T-cell (primary cell): Measurements from ENCODE around the gene TMEM151B. TPM values are rescaled to one million over a fixed set of nuclear protein-coding genes. Genes with fewer than 3 reads are reported as not detected.

ENCODE experiments used
- ATAC-seq, 4 experiments: fragments of 200-7000 bp in 3 of 4; fragments of 150-1000 bp in 1 of 4; cut with Tn5 transposase; replicated peaks in 1 of 4; 1 replicate in 3 of 4; 2 replicates in 1 of 4; pipeline ENCODE4 v1.10.0; 2021; ENCODE audit warnings: moderate library complexity in 3 of 4, mild to moderate bottlenecking in 2 of 4, moderate number of reproducible peaks in 1 of 4
- CTCF ChIA-PET, 2 donors: fragments of 300-600 bp; sonication (Branson Sonifier 250); formaldehyde crosslinking; loops; one replicate each; lab custom pipeline; 2022; ENCODE audit warnings: antibody characterized with exemption in 2 of 2; lab: Charles Lee
- POLR2A ChIA-PET, 2 donors: fragments of 300-600 bp; sonication (Branson Sonifier 250); formaldehyde crosslinking; loops; one replicate each; lab custom pipeline; 2022; ENCODE audit warnings: antibody characterized with exemption in 2 of 2; lab: Charles Lee
- DNase-seq, 35 experiments: peaks; one replicate each; pipeline versions ENCODE4 v3.0.0 to v3.0.0-alpha.2; 2013 to 2023
- H3K27ac ChIP-seq: one replicate; pipeline ENCODE4 v1.5.1; 2013; ENCODE audit warnings: low read length
- H3K27me3 ChIP-seq, 2 experiments: replicated peaks in 1 of 2; 1 replicate in 1 of 2; 2 replicates in 1 of 2; pipeline versions ENCODE4 v1.6.1 to v1.7.0; 2013; ENCODE audit warnings: low read length in 1 of 2, mixed read lengths in 1 of 2; ENCODE audit not compliant: control insufficient read depth in 2 of 2, insufficient read depth in 2 of 2; ENCODE audit errors: extremely low read depth in 1 of 2
- H3K36me3 ChIP-seq, 2 donors: 1 replicate in 1 of 2; 2 replicates in 1 of 2; pipeline versions ENCODE4 v1.6.1 to v1.7.0; 2013; ENCODE audit warnings: low read length in 1 of 2; ENCODE audit not compliant: control insufficient read depth in 2 of 2, insufficient read depth in 1 of 2; ENCODE audit errors: extremely low read depth in 1 of 2
- H3K4me1 ChIP-seq, 2 experiments: 1 replicate in 1 of 2; 2 replicates in 1 of 2; pipeline versions ENCODE4 v1.6.1 to v1.7.0; 2013; ENCODE audit warnings: low read length in 2 of 2, mixed read lengths in 1 of 2; ENCODE audit not compliant: insufficient read depth in 2 of 2, control insufficient read depth in 1 of 2; ENCODE audit errors: extremely low read depth in 1 of 2
- H3K4me3 ChIP-seq, 2 donors: 1 replicate in 1 of 2; 2 replicates in 1 of 2; pipeline versions ENCODE4 v1.5.1 to v1.7.0; 2013; ENCODE audit warnings: mild to moderate bottlenecking in 2 of 2, low read length in 1 of 2, moderate library complexity in 1 of 2; ENCODE audit not compliant: control insufficient read depth in 1 of 2; ENCODE audit errors: extremely low read depth in 1 of 2
- H3K9me3 ChIP-seq: 2 replicates; pipeline ENCODE4 v1.7.0; 2013
- H3K27ac Mint-ChIP-seq, 2 donors: one replicate each; pipeline ENCODE4 v1.8.0; 2020 to 2021; ENCODE audit warnings: mild to moderate bottlenecking in 2 of 2, mixed read lengths in 2 of 2
- H3K27me3 Mint-ChIP-seq, 2 donors: one replicate each; pipeline ENCODE4 v1.8.0; 2021 to 2022; ENCODE audit warnings: mixed read lengths in 2 of 2
- H3K36me3 Mint-ChIP-seq: one replicate; pipeline ENCODE4 v1.8.0; 2021; ENCODE audit warnings: mixed read lengths
- H3K4me1 Mint-ChIP-seq, 3 donors: one replicate each; pipeline ENCODE4 v1.8.0; 2020 to 2022; ENCODE audit warnings: mixed read lengths in 3 of 3, mild to moderate bottlenecking in 1 of 3
- H3K4me3 Mint-ChIP-seq, 3 donors: one replicate each; pipeline ENCODE4 v1.8.0; 2020 to 2022; ENCODE audit warnings: mild to moderate bottlenecking in 3 of 3, mixed read lengths in 3 of 3, moderate library complexity in 3 of 3
- H3K9me3 Mint-ChIP-seq, 3 donors: one replicate each; pipeline ENCODE4 v1.8.0; 2020 to 2022; ENCODE audit warnings: mixed read lengths in 3 of 3
- WGBS: methylation state at CpG from one replicate; pipeline ENCODE4 v1.1.5; 2013; ENCODE audit warnings: missing lambda C conversion rate; ENCODE audit not compliant: insufficient coverage; 5-methylcytosine and 5-hydroxymethylcytosine counted together
- total RNA-seq, 35 experiments: library from RNA in 6 of 35; stranded (reverse) in 6 of 35; fragments of 120-200 nt in 1 of 35; gene quantifications; one replicate each; pipeline versions ENCODE4 v1.2.1 to v1.2.4 and lab custom pipeline; 2013 to 2026

TMEM151B gene
- total RNA-seq, 5 donors from 2014 or later (not counting 1 experiment from before 2014, with no cell fraction given) = 0.13 to 0.18 (median 0.14) TPM; not detected in 2

GRCh38 chr6:44278774-44279697 lies 8.8 kb downstream of the TMEM151B start:
- Histone ChIP-seq H3K9me3 (no peaks in the 10 kb centered on the region), H3K36me3 (no peaks in the 10 kb centered on the region), H3K4me1 (peaks cover 0 to 11% of the 10 kb centered on the region in 2 experiments), H3K27ac (no peak overlapping the region), H3K27me3 (peaks cover 4 to 66% of the 10 kb centered on the region in 2 experiments), H3K4me3 (no peak overlapping the region)
- Mint-ChIP-seq H3K9me3 (no peaks in the 10 kb centered on the region), H3K27me3 (peaks cover 41 to 52% of the 10 kb centered on the region in 2 donors), H3K27ac (no peak overlapping the region), H3K4me1 (peaks cover 0 to 7% (median 0%) of the 10 kb centered on the region in 3 donors), H3K4me3 (no peak overlapping the region), H3K36me3 (no peaks in the 10 kb centered on the region)
- DNase-seq = no peak
- 60% methylated on average over 6 of the region's 9 CpGs for WGBS
- ChIA-PET CTCF (no interaction called here), POLR2A (interaction anchor here in 1 of 2 donors (0.7 kb wide), 1 partner anchor 36 kb away, joined by 3 read pairs; no protein-coding TSS in a partner anchor)
- no peak for ATAC-seq

GRCh38 chr6:44284121-44284520 lies 13.9 kb downstream of the TMEM151B start:
- ATAC-seq (no peak), DNase-seq (no peak)
- Histone ChIP-seq H3K9me3 (no peaks in the 10 kb centered on the region), H3K4me1 (no peaks in the 10 kb centered on the region), H3K27ac (no peak overlapping the region), H3K27me3 (peaks cover 2 to 58% of the 10 kb centered on the region in 2 experiments), H3K36me3 (no peaks in the 10 kb centered on the region), H3K4me3 (no peak overlapping the region)
- Mint-ChIP-seq H3K4me3 (no peak overlapping the region), H3K9me3 (no peaks in the 10 kb centered on the region), H3K36me3 (no peaks in the 10 kb centered on the region), H3K4me1 (no peaks in the 10 kb centered on the region), H3K27ac (no peak overlapping the region), H3K27me3 (peaks cover 53 to 60% of the 10 kb centered on the region in 2 donors)
- 32% methylated on average over 2 of the region's 2 CpGs for WGBS
- CTCF ChIA-PET = no interaction called here
- POLR2A ChIA-PET = no interaction called here

- WGBS = 61% methylated on average over 3 of the region's 4 CpGs
- DNase-seq = no peak
- CTCF ChIA-PET = no interaction called here
Measured at GRCh38 chr6:44284867-44285266, 14.6 kb downstream of the TMEM151B start.

GRCh38 chr6:44285552-44286284 lies 15.5 kb downstream of the TMEM151B start:
- CTCF ChIA-PET = no interaction called here
- no peaks in the 10 kb centered on the region for H3K36me3 Mint-ChIP-seq
- ATAC-seq = no peak
- H3K4me1 ChIP-seq = no peaks in the 10 kb centered on the region
- POLR2A ChIA-PET = no interaction called here
- no peaks in the 10 kb centered on the region for H3K36me3 ChIP-seq
- H3K27me3 ChIP-seq = peaks cover 0 to 60% of the 10 kb centered on the region in 2 experiments
- H3K9me3 ChIP-seq = no peaks in the 10 kb centered on the region
- no peak overlapping the region for H3K27ac Mint-ChIP-seq
- H3K4me1 Mint-ChIP-seq = no peaks in the 10 kb centered on the region
- H3K4me3 Mint-ChIP-seq = no peak overlapping the region
- no peaks in the 10 kb centered on the region for H3K9me3 Mint-ChIP-seq
- H3K27ac ChIP-seq = no peak overlapping the region
- WGBS = 85% methylated on average over 22 of the region's 25 CpGs
- peaks cover 58 to 65% of the 10 kb centered on the region in 2 donors for H3K27me3 Mint-ChIP-seq
- H3K4me3 ChIP-seq = no peak overlapping the region
- DNase-seq = no peak

More at GRCh38 chr6:44284867-44285266, 14.6 kb downstream of the TMEM151B start:
- H3K4me1 Mint-ChIP-seq = no peaks in the 10 kb centered on the region
- ATAC-seq = no peak
- no peaks in the 10 kb centered on the region for H3K9me3 Mint-ChIP-seq
- H3K4me3 Mint-ChIP-seq = no peak overlapping the region
- no peaks in the 10 kb centered on the region for H3K36me3 Mint-ChIP-seq
- POLR2A ChIA-PET = no interaction called here
- Histone ChIP-seq H3K27me3 (peaks cover 2 to 58% of the 10 kb centered on the region in 2 experiments), H3K36me3 (no peaks in the 10 kb centered on the region), H3K4me1 (no peaks in the 10 kb centered on the region), H3K9me3 (no peaks in the 10 kb centered on the region), H3K27ac (no peak overlapping the region), H3K4me3 (no peak overlapping the region)
- H3K27me3 Mint-ChIP-seq = peaks cover 57 to 59% of the 10 kb centered on the region in 2 donors
- H3K27ac Mint-ChIP-seq = peak overlapping the region in 1 of 2 donors; percentile 3

- Histone ChIP-seq H3K27me3 (peaks cover 0 to 60% of the 10 kb centered on the region in 2 experiments), H3K36me3 (no peaks in the 10 kb centered on the region), H3K4me1 (no peaks in the 10 kb centered on the region), H3K27ac (no peak overlapping the region), H3K4me3 (no peak overlapping the region), H3K9me3 (no peaks in the 10 kb centered on the region)
- Mint-ChIP-seq H3K4me3 (no peak overlapping the region), H3K36me3 (no peaks in the 10 kb centered on the region), H3K9me3 (no peaks in the 10 kb centered on the region), H3K4me1 (no peaks in the 10 kb centered on the region), H3K27me3 (peaks cover 63 to 69% of the 10 kb centered on the region in 2 donors), H3K27ac (no peak overlapping the region)
- ChIA-PET POLR2A (no interaction called here), CTCF (no interaction called here)
- ATAC-seq (no peak), DNase-seq (no peak)
- WGBS = 90% methylated on average over 12 of the region's 12 CpGs
Measured at GRCh38 chr6:44286285-44286565, 16.0 kb downstream of the TMEM151B start.

GRCh38 chr6:44286747-44287146 lies 16.5 kb downstream of the TMEM151B start:
- no peak overlapping the region for H3K27ac ChIP-seq
- peaks cover 2 to 64% of the 10 kb centered on the region in 2 experiments for H3K27me3 ChIP-seq
- no peak for DNase-seq
- no peaks in the 10 kb centered on the region for H3K4me1 ChIP-seq
- Mint-ChIP-seq H3K9me3 (no peaks in the 10 kb centered on the region), H3K27ac (no peak overlapping the region), H3K4me1 (no peaks in the 10 kb centered on the region), H3K36me3 (no peaks in the 10 kb centered on the region), H3K4me3 (no peak overlapping the region), H3K27me3 (peaks cover 69 to 74% of the 10 kb centered on the region in 2 donors)
- no peaks in the 10 kb centered on the region for H3K9me3 ChIP-seq
- no peaks in the 10 kb centered on the region for H3K36me3 ChIP-seq
- CTCF ChIA-PET = no interaction called here
- POLR2A ChIA-PET = no interaction called here
- WGBS = 20% methylated on average over 1 of the region's 2 CpGs
- no peak overlapping the region for H3K4me3 ChIP-seq
- ATAC-seq = no peak
